ENCODE results near the gene ZNF668.

Gene ZNF668

DNA sequence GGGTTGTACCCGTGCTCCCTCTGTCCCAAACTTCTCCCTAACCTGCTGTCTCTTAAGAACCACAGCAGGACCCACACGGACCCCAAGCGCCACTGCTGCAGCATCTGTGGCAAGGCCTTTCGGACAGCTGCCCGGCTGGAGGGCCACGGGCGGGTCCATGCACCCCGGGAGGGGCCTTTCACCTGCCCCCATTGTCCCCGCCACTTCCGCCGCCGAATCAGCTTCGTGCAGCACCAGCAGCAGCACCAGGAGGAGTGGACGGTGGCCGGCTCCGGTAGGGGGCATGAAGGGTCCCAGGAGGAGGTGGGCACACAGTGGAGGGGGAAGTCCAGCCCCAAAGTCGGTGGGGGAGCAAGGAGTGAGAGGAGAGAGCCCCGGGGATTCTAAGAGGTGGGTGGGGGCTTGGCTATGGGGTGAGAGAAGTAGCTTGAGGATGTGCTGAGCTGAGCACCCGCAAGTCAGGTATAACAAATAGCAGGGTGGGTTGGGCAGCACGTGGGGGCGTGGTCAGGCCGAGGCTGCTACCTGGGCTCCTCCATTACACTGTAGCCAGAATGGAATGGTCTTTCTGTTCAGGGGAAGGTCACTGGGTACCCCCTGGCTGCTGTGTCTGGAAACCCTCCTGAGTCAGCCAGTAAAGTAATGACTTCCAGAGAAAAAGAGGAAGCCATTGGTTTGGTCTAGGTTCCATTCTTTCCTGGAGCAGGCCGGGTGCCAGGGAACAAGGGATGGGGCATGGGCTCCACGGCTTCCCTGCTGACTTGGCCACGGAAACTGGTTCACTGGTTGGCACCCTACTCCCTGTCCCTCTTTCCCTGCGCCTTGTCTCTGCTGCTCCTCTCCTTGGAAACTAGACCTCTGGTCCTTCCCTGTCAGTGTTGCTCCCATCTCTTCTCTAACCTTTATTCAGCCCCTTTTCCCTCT, 7.7 kb upstream of the ZNF668 start:
- no peak for TF ChIP-seq ZNF274 (IDR thresholded peaks at IDR 0.05; ENCODE audit: low read depth, low read length)
- H3K4me3 ChIP-seq (ENCODE audit: low read length), result no peak overlapping the region

DNA sequence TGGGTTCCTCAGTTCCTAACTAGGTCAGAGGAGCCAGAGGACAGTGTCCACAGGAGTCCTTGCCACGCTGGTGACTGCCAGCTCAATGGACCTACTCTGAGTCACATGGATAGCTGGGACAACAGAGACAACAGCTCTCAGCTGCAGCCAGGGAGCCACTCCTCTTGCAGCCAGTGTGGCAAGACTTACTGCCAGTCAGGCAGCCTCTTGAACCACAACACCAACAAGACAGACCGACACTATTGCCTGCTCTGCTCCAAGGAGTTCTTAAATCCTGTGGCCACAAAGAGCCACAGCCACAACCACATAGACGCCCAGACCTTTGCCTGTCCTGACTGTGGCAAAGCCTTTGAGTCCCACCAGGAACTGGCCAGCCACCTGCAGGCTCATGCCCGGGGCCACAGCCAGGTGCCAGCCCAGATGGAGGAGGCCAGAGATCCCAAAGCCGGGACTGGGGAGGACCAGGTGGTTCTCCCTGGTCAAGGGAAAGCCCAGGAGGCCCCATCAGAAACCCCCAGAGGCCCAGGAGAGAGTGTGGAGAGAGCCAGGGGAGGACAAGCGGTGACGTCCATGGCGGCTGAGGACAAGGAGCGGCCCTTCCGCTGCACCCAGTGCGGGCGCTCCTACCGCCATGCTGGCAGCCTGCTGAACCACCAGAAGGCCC, 6.8 kb upstream of the ZNF668 start:
- TF ChIP-seq ZNF274 (IDR thresholded peaks at IDR 0.05; ENCODE audit: low read depth, low read length), result no peak
- no peak overlapping the region for H3K4me3 ChIP-seq (ENCODE audit: low read length)

DNA sequence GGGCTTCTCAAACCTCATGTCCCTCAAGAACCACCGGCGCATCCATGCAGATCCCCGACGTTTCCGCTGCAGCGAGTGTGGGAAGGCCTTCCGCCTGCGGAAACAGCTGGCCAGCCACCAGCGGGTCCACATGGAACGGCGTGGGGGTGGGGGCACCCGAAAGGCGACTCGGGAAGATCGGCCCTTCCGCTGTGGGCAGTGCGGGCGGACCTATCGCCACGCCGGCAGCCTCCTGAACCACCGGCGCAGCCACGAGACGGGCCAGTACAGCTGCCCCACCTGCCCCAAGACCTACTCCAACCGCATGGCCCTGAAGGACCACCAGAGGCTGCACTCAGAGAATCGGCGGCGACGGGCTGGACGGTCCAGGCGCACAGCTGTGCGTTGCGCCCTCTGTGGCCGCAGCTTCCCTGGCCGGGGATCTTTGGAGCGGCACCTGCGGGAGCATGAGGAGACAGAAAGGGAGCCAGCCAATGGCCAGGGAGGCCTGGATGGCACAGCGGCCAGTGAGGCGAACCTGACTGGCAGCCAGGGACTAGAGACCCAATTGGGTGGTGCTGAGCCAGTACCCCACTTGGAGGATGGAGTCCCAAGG, 6.1 kb upstream of the ZNF668 start:
- TF ChIP-seq ZNF274 (IDR thresholded peaks at IDR 0.05; ENCODE audit: low read depth, low read length), result no peak

DNA sequence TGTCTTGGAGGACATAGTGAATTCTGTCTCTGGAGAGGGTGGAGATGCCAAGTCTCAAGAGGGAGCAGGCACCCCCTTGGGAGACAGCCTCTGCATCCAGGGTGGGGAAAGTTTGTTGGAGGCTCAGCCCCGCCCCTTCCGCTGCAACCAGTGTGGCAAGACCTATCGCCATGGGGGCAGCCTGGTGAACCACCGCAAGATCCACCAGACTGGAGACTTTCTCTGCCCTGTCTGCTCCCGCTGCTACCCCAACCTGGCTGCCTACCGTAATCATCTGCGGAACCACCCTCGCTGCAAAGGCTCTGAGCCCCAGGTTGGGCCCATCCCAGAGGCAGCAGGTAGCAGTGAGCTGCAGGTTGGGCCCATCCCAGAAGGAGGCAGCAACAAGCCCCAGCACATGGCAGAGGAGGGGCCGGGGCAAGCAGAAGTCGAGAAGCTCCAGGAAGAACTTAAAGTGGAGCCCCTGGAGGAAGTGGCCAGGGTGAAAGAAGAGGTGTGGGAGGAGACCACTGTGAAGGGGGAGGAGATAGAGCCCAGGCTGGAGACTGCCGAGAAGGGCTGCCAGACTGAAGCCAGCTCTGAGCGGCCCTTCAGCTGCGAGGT, 5.4 kb upstream of the ZNF668 start:
- TF ChIP-seq ZNF274 (IDR thresholded peaks at IDR 0.05; ENCODE audit: low read depth, low read length), result no peak
- H3K4me3 ChIP-seq (ENCODE audit: low read length), result no peak overlapping the region

More for the DNA sequence above, 6.1 kb upstream of the ZNF668 start:
- H3K4me3 ChIP-seq (ENCODE audit: low read length), result no peak overlapping the region

DNA sequence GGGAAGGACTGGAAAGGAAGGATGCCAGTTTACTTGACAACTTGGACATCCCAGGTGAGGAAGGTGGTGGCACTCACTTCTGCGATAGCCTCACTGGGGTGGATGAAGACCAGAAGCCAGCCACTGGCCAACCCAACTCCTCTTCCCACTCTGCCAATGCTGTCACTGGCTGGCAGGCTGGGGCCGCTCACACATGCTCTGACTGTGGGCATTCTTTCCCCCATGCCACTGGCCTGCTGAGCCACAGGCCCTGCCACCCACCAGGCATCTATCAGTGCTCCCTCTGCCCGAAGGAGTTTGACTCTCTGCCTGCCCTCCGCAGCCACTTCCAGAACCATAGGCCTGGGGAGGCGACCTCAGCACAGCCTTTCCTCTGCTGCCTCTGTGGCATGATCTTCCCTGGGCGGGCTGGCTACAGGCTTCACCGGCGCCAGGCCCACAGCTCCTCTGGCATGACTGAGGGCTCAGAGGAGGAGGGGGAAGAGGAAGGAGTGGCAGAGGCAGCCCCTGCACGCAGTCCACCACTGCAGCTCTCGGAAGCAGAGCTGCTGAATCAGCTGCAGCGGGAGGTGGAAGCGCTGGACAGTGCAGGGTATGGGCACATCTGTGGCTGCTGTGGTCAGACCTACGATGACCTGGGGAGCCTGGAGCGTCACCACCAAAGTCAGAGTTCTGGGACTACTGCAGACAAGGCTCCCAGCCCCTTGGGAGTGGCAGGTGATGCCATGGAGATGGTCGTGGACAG, 4.7 kb upstream of the ZNF668 start:
- TF ChIP-seq ZNF274 (IDR thresholded peaks at IDR 0.05; ENCODE audit: low read depth, low read length), result no peak
- H3K4me3 ChIP-seq (ENCODE audit: low read length), result no peak overlapping the region

DNA sequence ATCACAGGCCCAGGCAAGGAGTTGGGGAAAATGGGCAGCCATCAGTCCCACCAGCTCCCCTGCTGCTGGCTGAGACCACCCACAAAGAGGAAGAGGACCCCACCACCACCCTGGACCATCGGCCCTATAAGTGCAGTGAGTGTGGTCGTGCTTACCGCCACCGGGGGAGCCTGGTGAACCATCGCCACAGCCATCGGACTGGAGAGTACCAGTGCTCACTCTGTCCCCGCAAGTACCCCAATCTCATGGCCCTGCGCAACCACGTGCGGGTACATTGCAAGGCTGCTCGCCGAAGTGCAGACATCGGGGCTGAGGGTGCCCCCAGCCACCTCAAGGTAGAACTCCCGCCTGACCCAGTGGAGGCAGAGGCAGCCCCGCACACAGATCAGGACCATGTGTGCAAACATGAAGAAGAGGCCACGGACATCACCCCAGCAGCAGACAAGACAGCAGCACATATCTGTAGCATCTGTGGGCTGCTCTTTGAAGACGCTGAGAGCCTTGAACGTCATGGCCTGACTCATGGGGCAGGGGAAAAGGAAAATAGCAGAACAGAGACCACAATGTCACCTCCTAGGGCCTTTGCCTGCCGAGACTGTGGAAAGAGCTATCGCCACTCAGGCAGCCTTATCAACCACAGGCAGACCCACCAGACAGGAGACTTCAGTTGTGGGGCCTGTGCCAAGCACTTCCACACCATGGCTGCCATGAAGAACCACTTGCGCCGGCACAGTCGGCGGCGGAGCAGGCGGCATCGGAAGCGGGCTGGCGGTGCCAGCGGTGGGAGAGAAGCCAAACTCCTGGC, 3.8 kb upstream of the ZNF668 start:
- H3K4me3 ChIP-seq (ENCODE audit: low read length), result no peak overlapping the region
- TF ChIP-seq ZNF274 (IDR thresholded peaks at IDR 0.05; ENCODE audit: low read depth, low read length), result no peak

DNA sequence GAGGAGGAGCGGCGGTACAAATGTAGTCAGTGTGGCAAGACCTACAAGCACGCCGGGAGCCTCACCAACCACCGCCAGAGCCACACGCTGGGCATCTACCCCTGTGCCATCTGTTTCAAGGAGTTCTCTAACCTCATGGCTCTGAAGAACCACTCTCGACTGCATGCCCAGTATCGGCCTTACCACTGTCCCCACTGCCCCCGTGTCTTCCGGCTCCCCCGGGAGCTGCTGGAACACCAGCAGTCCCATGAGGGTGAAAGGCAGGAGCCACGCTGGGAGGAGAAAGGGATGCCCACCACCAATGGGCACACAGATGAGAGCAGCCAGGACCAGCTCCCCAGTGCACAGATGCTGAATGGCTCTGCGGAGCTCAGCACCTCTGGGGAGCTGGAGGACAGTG, 3.0 kb upstream of the ZNF668 start:
- no peak overlapping the region for H3K4me3 ChIP-seq (ENCODE audit: low read length)
- no peak for TF ChIP-seq ZNF274 (IDR thresholded peaks at IDR 0.05; ENCODE audit: low read depth, low read length)

DNA sequence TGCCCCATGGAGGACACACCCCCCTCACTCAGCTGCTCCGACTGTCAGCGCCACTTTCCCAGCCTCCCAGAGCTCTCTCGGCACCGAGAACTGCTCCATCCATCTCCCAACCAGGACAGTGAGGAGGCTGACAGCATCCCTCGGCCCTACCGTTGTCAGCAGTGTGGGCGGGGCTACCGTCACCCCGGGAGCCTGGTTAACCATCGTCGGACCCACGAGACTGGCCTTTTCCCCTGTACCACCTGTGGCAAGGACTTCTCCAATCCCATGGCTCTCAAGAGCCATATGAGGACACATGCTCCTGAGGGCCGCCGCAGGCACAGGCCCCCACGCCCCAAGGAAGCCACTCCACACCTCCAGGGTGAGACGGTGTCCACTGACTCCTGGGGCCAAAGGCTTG, 2.3 kb upstream of the ZNF668 start:
- H3K4me3 ChIP-seq (ENCODE audit: low read length), result no peak overlapping the region
- no peak for TF ChIP-seq ZNF274 (IDR thresholded peaks at IDR 0.05; ENCODE audit: low read depth, low read length)

DNA sequence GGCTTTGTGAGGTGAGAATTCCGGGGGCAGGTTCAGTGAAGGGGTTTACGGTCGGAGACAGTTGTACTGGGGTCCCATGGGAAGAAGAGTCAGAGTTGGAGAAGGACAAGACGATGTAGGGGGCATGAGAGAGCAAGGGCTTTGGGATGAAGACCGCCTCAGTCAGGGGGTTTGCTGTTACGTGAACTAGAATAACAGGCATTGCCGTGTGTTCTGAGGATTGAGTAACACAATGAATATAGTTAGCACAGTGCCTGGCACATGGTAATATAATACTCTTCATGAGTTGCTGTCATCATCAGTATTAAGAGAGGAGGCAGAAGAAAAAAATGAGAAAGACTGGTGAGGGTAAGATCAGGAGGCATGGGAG, 759 bp upstream of the ZNF668 start:
- peak overlapping the region; percentile 96 for H3K4me3 ChIP-seq (ENCODE audit: low read length)
- no peak for TF ChIP-seq ZNF274 (IDR thresholded peaks at IDR 0.05; ENCODE audit: low read depth, low read length)

DNA sequence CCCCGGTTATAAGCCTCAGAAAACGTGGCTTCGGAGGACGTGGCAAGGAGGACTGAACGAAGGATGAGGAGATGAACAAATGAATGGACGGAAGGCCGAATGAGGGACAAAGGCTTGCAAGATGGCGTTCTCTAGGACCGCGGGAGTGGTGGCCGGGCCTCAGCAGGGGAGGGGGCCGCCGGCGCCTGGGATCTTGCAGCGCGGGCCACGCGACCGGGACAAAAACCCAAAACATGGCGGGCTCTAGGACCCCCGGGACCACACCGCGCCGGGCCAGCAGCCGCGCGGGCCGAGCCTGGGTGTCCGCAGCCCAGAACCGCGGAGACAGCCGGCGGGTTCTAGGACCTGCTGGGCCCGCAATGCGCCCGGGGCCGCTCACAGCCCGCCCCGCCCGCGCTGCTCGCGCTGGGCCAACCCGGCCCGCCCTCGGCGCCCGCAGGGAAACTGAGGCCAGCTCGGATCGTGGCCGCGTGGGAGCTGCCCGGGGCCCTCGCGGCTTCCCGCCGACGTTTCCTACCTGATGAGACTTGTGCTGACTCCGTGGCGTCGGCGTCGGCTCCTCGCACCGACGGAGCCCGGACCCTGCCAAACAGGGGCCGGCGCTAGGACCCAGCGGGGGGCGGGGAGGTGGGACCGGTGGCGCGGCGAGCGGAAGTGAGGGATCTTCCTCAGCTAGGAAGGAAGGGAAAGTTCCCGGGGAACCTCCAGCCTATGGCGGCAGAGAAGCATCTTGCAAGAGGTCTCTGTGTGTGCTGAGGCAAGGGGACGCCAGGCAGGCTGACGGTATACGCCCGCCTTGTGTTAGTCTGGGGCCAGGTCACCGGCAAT, 684 bp downstream of the ZNF668 start:
- no peak for TF ChIP-seq ZNF274 (IDR thresholded peaks at IDR 0.05; ENCODE audit: low read depth, low read length)

DNA sequence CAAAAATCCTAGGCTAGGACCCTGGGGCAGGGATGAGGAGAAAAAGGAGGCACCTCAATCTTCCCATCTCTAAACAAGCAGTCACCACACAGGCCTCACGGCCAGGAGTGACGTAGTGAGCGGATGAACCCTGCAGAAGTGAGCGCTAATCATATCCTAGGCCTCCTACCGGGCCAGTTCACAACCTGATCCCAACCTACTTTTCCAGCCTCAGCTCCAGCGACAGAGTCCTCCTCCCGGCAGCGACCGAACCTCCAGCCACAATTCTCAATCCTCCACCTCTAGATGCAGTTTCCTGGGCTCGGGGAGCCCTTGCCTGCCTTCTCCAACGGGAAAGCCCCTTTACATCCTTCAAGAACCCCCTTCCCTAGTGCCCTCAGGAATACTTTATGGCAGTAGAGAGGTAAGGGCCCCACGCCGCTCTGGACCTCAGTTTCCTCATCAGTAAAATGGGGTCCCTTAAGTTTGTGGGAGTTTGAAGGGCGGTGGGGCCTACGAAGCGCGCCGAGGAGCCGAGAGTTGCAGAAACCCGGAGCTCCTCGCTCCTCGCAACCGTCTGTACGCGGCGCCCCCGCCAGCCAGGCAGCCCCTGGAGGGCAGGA, 1.4 kb downstream of the ZNF668 start:
- H3K4me3 ChIP-seq (ENCODE audit: low read length), result peak overlapping the region; percentile 89
- TF ChIP-seq ZNF274 (IDR thresholded peaks at IDR 0.05; ENCODE audit: low read depth, low read length), result no peak

More for the DNA sequence above, 684 bp downstream of the ZNF668 start:
- H3K4me3 ChIP-seq (ENCODE audit: low read length), result peak overlapping the region; percentile 89

DNA sequence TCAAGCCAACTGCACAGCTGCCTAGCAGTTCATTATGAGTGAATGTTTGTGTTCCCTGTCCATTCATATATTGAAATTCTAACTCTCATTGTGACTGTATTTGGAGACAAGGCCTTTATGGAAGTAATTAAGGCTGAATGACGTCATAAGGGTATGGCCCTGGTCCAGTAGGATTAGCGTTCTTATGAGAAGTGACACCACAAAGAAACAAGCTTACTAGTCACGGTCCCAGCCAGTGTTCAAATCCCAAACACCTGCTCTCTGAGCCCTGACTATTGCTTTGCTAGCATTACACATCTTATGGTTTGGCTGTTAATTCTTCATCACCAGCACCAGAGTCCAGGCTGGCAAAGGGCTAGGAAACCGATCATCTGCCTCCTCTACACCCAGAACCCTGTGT, 2.2 kb downstream of the ZNF668 start:
- peak overlapping the region; percentile 89 for H3K4me3 ChIP-seq (ENCODE audit: low read length)
- TF ChIP-seq ZNF274 (IDR thresholded peaks at IDR 0.05; ENCODE audit: low read depth, low read length), result no peak
